PC-3 (cell line): ENCODE data around the gene STAC3. TPM values are rescaled to one million over a fixed set of nuclear protein-coding genes. Genes with fewer than 3 reads are reported as not detected.
"Not testable (repeated sequence)": the region's sequence is repeated elsewhere in the genome, so short reads cannot be mapped to it uniquely, and the experiment has no call there.

ENCODE experiments used
- ATAC-seq: fragments of 200-7000 bp; cut with Tn5 transposase; 2 replicates; pipeline ENCODE4 v1.9.1; 2020; ENCODE audit warnings: mild to moderate bottlenecking, moderate library complexity
- BruUV-seq: library from RNA; stranded (reverse); fragments of 400-500 nt; replicated peaks from 2 replicates; lab custom pipeline; 2021; lab: Mats Ljungman, UMichigan
- CTCF ChIA-PET: fragments of 300-600 bp; sonication (Branson Sonifier 250); formaldehyde crosslinking; loops from one replicate; lab custom pipeline; 2022; ENCODE audit warnings: antibody characterized with exemption; lab: Charles Lee
- POLR2A ChIA-PET: fragments of 300-600 bp; sonication (Branson Sonifier 250); formaldehyde crosslinking; loops from one replicate; lab custom pipeline; 2022; ENCODE audit warnings: antibody characterized with exemption; ENCODE audit not compliant: unreplicated experiment; lab: Charles Lee
- DNase-seq: peaks from one replicate; pipeline ENCODE4 v3.0.0-alpha.2; 2015
- H2AFZ ChIP-seq: fragments of 300-600 bp; sonication (generic); 2 replicates; pipeline ENCODE4 v1.6.0; 2016; ENCODE audit warnings: antibody characterized with exemption, low read length
- H3F3A ChIP-seq: fragments of 300-600 bp; sonication (generic); one replicate; pipeline ENCODE4 v1.6.0; 2017; ENCODE audit warnings: antibody characterized with exemption, low read length, control low read depth, mild to moderate bottlenecking; ENCODE audit not compliant: unreplicated experiment
- H3K27ac ChIP-seq: fragments of 300-600 bp; sonication (generic); 2 replicates; pipeline ENCODE4 v1.5.1; 2016; ENCODE audit warnings: mild to moderate bottlenecking, low read length
- H3K27me3 ChIP-seq: fragments of 300-600 bp; sonication (generic); 2 replicates; pipeline ENCODE4 v1.6.1; 2016; ENCODE audit warnings: low read length, mixed read lengths
- H3K36me3 ChIP-seq: fragments of 300-600 bp; sonication (generic); 2 replicates; pipeline ENCODE4 v1.6.1; 2016; ENCODE audit warnings: low read depth, mixed run types, low read length, mixed read lengths
- H3K4me1 ChIP-seq: fragments of 300-600 bp; sonication (generic); 2 replicates; pipeline ENCODE4 v1.5.1; 2016; ENCODE audit warnings: low read length; ENCODE audit not compliant: insufficient read depth
- H3K4me2 ChIP-seq: fragments of 300-600 bp; sonication (generic); 2 replicates; pipeline ENCODE4 v1.6.0; 2016; ENCODE audit warnings: low read length
- H3K4me3 ChIP-seq: fragments of 300-600 bp; sonication (generic); 2 replicates; pipeline ENCODE4 v1.5.1; 2016; ENCODE audit warnings: mild to moderate bottlenecking, low read length, mixed read lengths
- H3K79me2 ChIP-seq: fragments of 300-600 bp; sonication (generic); 2 replicates; pipeline ENCODE4 v1.6.1; 2017; ENCODE audit warnings: low read length, mixed read lengths
- H3K9ac ChIP-seq: fragments of 300-600 bp; sonication (generic); 2 replicates; pipeline ENCODE4 v1.6.0; 2016; ENCODE audit warnings: mild to moderate bottlenecking, low read length
- H3K9me2 ChIP-seq: fragments of 300-600 bp; sonication (generic); replicated peaks from 2 replicates; pipeline ENCODE4 v1.6.1; 2016; ENCODE audit warnings: mixed run types, low read length, mixed read lengths
- H3K9me3 ChIP-seq: fragments of 300-600 bp; sonication (generic); 2 replicates; pipeline ENCODE4 v1.6.1; 2016; ENCODE audit warnings: low read length, mixed read lengths
- H4K20me1 ChIP-seq: fragments of 300-600 bp; sonication (generic); 2 replicates; pipeline ENCODE4 v1.6.1; 2016; ENCODE audit warnings: low read length, mixed read lengths
- CTCF ChIP-seq: fragments of 300-600 bp; sonication (generic); conservative IDR thresholded peaks from 2 replicates; pipeline ENCODE4 v1.5.1; 2017; ENCODE audit warnings: antibody characterized with exemption, low read depth, mild to moderate bottlenecking, low read length
- EZH2 ChIP-seq: fragments of 300-600 bp; sonication (generic); IDR thresholded peaks from one replicate; pipeline ENCODE4 v1.6.1; 2017; ENCODE audit warnings: antibody characterized with exemption, mild to moderate bottlenecking, low read length; ENCODE audit not compliant: unreplicated experiment
- EZH2phosphoT487 ChIP-seq: fragments of 300-600 bp; sonication (generic); IDR thresholded peaks from 2 replicates; pipeline ENCODE4 v1.6.1; 2018; ENCODE audit warnings: mild to moderate bottlenecking, antibody characterized with exemption, low read length, borderline replicate concordance
- intact Hi-C: fragments of 100-400 bp; cut with micrococcal nuclease; formaldehyde crosslinking; loops from 2 replicates; pipeline ENCODE4 v1.9.0; 2023
- total RNA-seq: library from RNA; depleted of rRNA; stranded (reverse); fragments of >200 nt; gene quantifications from 2 replicates; pipeline ENCODE4 v1.2.3, GENCODE V29; 2014

Gene STAC3
- total RNA-seq, 1 experiment from 2014 or later, result 1.8 TPM

- Histone ChIP-seq H3F3A (no peaks in the 10 kb centered on the region), H3K27ac (no peak overlapping the region), H3K27me3 (no peaks in the 10 kb centered on the region), H3K79me2 (no peaks in the 10 kb centered on the region), H3K4me3 (no peak overlapping the region), H3K9me2 (no peaks in the 10 kb centered on the region), H3K9me3 (no peaks in the 10 kb centered on the region), H3K9ac (no peak overlapping the region), H3K4me1 (peaks cover 11% of the 10 kb centered on the region), H2AFZ (no peak overlapping the region), H3K4me2 (no peak overlapping the region), H4K20me1 (no peaks in the 10 kb centered on the region), H3K36me3 (no peaks in the 10 kb centered on the region; the same call in 1 of the 2 replicates)
- no peak for ATAC-seq
- no peak for DNase-seq
- no TSS peak for BruUV-seq
- ChIA-PET POLR2A (no interaction called here), CTCF (no interaction called here)
- intact Hi-C loops, result no loop called here
- TF ChIP-seq EZH2phosphoT487 (no peak), EZH2 (no peak), CTCF (no peak)
These were observed 45.3 kb upstream of the STAC3 start for GRCh38 chr12:57296291-57296690.

- intact Hi-C loops, H3K4me2 ChIP-seq, H3K4me3 ChIP-seq, H3K27ac ChIP-seq, ATAC-seq, H3F3A ChIP-seq, H3K27me3 ChIP-seq, POLR2A ChIA-PET, CTCF ChIA-PET, H3K9me3 ChIP-seq, BruUV-seq, H3K36me3 ChIP-seq, H3K9me2 ChIP-seq, H3K79me2 ChIP-seq, DNase-seq, H2AFZ ChIP-seq, H3K9ac ChIP-seq, H4K20me1 ChIP-seq: not testable (repeated sequence)
- H3K4me1 ChIP-seq, result peaks cover 29% of the 10 kb centered on the region
These were observed 31.1 kb upstream of the STAC3 start for GRCh38 chr12:57282073-57282472.

GRCh38 chr12:57280211-57281062, 29.4 kb upstream of the STAC3 start:
- intact Hi-C loops, result no loop called here
- Histone ChIP-seq H2AFZ (peak overlapping the region; percentile 28), H3K27me3 (no peaks in the 10 kb centered on the region), H3K9ac (peak overlapping the region; percentile 53), H3K79me2 (no peaks in the 10 kb centered on the region), H4K20me1 (no peaks in the 10 kb centered on the region), H3K9me3 (no peaks in the 10 kb centered on the region), H3K36me3 (peaks cover 4% of the 10 kb centered on the region; the same call in 1 of the 2 replicates), H3K4me1 (peaks cover 29% of the 10 kb centered on the region), H3F3A (no peaks in the 10 kb centered on the region), H3K4me2 (peak overlapping the region; percentile 74), H3K4me3 (peak overlapping the region; percentile 26; the same call in 1 of the 2 replicates), H3K9me2 (no peaks in the 10 kb centered on the region), H3K27ac (peak overlapping the region; percentile 87)
- DNase-seq (peak; percentile 92), ATAC-seq (peak; percentile 96)
- TF ChIP-seq CTCF, result no peak
- no peak for TF ChIP-seq EZH2
- TF ChIP-seq EZH2phosphoT487, result no peak
- CTCF ChIA-PET, result no interaction called here
- POLR2A ChIA-PET, result no interaction called here
- BruUV-seq, result no TSS peak
